ENCODE measurements around the gene NUDC.

The NUDC gene

DNA sequence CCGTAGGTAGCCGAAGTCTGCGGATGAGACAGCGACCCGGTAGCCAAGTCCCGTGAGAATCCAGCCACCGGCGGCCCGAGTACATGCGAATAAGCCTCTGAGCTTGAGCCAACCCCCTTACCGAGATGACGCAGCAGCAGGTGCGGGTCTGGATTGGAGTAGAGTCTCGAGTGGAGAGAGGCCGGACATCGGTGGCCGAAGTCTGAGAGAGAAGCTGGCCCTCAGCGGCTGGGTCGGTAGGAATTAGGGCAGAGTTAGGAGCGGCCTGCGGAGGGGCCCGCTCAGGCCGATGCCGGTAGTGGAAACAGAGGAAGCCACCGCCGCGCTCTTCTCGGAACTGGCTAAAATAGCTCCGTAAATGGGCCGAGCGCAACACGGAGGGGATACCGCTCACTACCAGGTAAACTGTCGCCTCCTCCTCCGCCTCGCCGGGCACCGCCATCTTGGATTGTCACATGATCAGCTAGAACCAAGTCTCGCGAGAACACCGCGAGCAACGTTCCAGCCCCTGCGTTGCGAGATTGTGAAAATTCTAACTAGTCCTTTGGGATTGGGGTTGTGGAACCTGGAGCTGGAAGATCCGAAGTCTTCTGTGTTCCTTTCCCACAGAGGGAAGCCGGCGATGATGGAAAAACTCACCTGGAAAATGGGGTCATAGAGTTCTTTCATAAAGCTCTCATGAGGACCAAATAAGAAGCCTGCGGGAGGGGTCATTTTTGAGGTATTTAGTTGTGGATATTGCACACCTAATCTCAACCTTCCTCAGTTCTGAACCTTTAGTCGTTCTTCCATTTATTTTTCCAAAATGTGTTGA is 21.3 kb upstream of the NUDC start, which contains the start of gene GPATCH3:
Gene GPATCH3, minus strand, starts transcription at position 467 of the 814 bp plus-strand sequence. Its CDS starts 25 bp downstream, at position 442.
- peak; percentile 93 for ATAC-seq
- TF ChIP-seq, protein P1, sequence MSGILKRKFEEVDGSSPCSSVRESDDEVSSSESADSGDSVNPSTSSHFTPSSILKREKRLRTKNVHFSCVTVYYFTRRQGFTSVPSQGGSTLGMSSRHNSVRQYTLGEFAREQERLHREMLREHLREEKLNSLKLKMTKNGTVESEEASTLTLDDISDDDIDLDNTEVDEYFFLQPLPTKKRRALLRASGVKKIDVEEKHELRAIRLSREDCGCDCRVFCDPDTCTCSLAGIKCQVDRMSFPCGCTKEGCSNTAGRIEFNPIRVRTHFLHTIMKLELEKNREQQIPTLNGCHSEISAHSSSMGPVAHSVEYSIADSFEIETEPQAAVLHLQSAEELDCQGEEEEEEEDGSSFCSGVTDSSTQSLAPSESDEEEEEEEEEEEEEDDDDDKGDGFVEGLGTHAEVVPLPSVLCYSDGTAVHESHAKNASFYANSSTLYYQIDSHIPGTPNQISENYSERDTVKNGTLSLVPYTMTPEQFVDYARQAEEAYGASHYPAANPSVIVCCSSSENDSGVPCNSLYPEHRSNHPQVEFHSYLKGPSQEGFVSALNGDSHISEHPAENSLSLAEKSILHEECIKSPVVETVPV (CRISPR knock-in tag; IDR thresholded peaks at IDR 0.05), result no peak
- no peak for TF ChIP-seq OSR1 (CRISPR knock-in tag; IDR thresholded peaks at IDR 0.05)
- no peak for TF ChIP-seq CSDC2 (CRISPR knock-in tag; IDR thresholded peaks at IDR 0.05)
- TF ChIP-seq SNAI2 (CRISPR knock-in tag; IDR thresholded peaks at IDR 0.05), result no peak
- 0 out of 2 replicates have a peak, but pooled peaks have one; percentile 50 for TF ChIP-seq ZFP3 (CRISPR knock-in tag; IDR thresholded peaks at IDR 0.05)

- no peak for ATAC-seq
- TF ChIP-seq TOX (CRISPR knock-in tag; IDR thresholded peaks at IDR 0.05; ENCODE audit: borderline replicate concordance) (no peak), BACH2 (CRISPR knock-in tag; IDR thresholded peaks at IDR 0.05; ENCODE audit: borderline replicate concordance) (no peak), ZFP3 (CRISPR knock-in tag; IDR thresholded peaks at IDR 0.05) (no peak), ISL1 (CRISPR knock-in tag; IDR thresholded peaks at IDR 0.05) (no peak), ZC3H10 (CRISPR knock-in tag; IDR thresholded peaks at IDR 0.05) (no peak), RARB (CRISPR knock-in tag; IDR thresholded peaks at IDR 0.05) (no peak)
- TF ChIP-seq, protein P2, sequence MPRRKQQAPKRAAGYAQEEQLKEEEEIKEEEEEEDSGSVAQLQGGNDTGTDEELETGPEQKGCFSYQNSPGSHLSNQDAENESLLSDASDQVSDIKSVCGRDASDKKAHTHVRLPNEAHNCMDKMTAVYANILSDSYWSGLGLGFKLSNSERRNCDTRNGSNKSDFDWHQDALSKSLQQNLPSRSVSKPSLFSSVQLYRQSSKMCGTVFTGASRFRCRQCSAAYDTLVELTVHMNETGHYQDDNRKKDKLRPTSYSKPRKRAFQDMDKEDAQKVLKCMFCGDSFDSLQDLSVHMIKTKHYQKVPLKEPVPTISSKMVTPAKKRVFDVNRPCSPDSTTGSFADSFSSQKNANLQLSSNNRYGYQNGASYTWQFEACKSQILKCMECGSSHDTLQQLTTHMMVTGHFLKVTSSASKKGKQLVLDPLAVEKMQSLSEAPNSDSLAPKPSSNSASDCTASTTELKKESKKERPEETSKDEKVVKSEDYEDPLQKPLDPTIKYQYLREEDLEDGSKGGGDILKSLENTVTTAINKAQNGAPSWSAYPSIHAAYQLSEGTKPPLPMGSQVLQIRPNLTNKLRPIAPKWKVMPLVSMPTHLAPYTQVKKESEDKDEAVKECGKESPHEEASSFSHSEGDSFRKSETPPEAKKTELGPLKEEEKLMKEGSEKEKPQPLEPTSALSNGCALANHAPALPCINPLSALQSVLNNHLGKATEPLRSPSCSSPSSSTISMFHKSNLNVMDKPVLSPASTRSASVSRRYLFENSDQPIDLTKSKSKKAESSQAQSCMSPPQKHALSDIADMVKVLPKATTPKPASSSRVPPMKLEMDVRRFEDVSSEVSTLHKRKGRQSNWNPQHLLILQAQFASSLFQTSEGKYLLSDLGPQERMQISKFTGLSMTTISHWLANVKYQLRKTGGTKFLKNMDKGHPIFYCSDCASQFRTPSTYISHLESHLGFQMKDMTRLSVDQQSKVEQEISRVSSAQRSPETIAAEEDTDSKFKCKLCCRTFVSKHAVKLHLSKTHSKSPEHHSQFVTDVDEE (CRISPR knock-in tag; IDR thresholded peaks at IDR 0.05), result no peak
These were observed 20.6 kb upstream of the NUDC start for GRCh38 chr1:26900815-26901511.

- peak; percentile 89 for ATAC-seq
- TF ChIP-seq PPARA (CRISPR knock-in tag; IDR thresholded peaks at IDR 0.05; ENCODE audit: borderline replicate concordance), result no peak
- no peak for TF ChIP-seq ZNF70 (CRISPR knock-in tag; IDR thresholded peaks at IDR 0.05)
- TF ChIP-seq ZFP3 (CRISPR knock-in tag; IDR thresholded peaks at IDR 0.05), result no peak
- TF ChIP-seq, protein P3, sequence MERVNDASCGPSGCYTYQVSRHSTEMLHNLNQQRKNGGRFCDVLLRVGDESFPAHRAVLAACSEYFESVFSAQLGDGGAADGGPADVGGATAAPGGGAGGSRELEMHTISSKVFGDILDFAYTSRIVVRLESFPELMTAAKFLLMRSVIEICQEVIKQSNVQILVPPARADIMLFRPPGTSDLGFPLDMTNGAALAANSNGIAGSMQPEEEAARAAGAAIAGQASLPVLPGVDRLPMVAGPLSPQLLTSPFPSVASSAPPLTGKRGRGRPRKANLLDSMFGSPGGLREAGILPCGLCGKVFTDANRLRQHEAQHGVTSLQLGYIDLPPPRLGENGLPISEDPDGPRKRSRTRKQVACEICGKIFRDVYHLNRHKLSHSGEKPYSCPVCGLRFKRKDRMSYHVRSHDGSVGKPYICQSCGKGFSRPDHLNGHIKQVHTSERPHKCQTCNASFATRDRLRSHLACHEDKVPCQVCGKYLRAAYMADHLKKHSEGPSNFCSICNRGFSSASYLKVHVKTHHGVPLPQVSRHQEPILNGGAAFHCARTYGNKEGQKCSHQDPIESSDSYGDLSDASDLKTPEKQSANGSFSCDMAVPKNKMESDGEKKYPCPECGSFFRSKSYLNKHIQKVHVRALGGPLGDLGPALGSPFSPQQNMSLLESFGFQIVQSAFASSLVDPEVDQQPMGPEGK (CRISPR knock-in tag; IDR thresholded peaks at IDR 0.05; ENCODE audit: borderline replicate concordance), result no peak
- no peak for TF ChIP-seq BACH2 (CRISPR knock-in tag; IDR thresholded peaks at IDR 0.05; ENCODE audit: borderline replicate concordance)
- TF ChIP-seq, protein P4, sequence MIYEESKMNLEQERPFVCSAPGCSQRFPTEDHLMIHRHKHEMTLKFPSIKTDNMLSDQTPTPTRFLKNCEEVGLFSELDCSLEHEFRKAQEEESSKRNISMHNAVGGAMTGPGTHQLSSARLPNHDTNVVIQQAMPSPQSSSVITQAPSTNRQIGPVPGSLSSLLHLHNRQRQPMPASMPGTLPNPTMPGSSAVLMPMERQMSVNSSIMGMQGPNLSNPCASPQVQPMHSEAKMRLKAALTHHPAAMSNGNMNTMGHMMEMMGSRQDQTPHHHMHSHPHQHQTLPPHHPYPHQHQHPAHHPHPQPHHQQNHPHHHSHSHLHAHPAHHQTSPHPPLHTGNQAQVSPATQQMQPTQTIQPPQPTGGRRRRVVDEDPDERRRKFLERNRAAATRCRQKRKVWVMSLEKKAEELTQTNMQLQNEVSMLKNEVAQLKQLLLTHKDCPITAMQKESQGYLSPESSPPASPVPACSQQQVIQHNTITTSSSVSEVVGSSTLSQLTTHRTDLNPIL (CRISPR knock-in tag; IDR thresholded peaks at IDR 0.05; ENCODE audit: low read depth), result no peak
- no peak for TF ChIP-seq RARB (CRISPR knock-in tag; IDR thresholded peaks at IDR 0.05)
- TF ChIP-seq ZNF8 (CRISPR knock-in tag; IDR thresholded peaks at IDR 0.05), result no peak
- TF ChIP-seq, protein P1 (CRISPR knock-in tag; IDR thresholded peaks at IDR 0.05), result no peak
- TF ChIP-seq SNAI2 (CRISPR knock-in tag; IDR thresholded peaks at IDR 0.05), result no peak
- TF ChIP-seq ESRRG (CRISPR knock-in tag; IDR thresholded peaks at IDR 0.05), result no peak
- no peak for TF ChIP-seq TCF4 (CRISPR knock-in tag; IDR thresholded peaks at IDR 0.05; ENCODE audit: borderline replicate concordance)
- TF ChIP-seq ISL1 (CRISPR knock-in tag; IDR thresholded peaks at IDR 0.05), result no peak
- TF ChIP-seq CSDC2 (CRISPR knock-in tag; IDR thresholded peaks at IDR 0.05), result no peak
- TF ChIP-seq ZNF565 (CRISPR knock-in tag; conservative IDR thresholded peaks at IDR 0.05; ENCODE audit: low read depth), result no peak
These were observed 14.2 kb upstream of the NUDC start for GRCh38 chr1:26907071-26907917.

All from SK-N-SH treated with all-trans-retinoic acid at 6 μM for 48 hours (cell line).